B cell (primary cell): ENCODE measurements around the gene VPS33A.

ENCODE experiments used
- CTCF ChIP-seq: fragments of 200-600 bp; IDR thresholded peaks from one replicate; pipeline ENCODE4 v1.8.0; 2022; ENCODE audit warnings: antibody characterized with exemption, mild to moderate bottlenecking
- EZH2 ChIP-seq: IDR thresholded peaks from 2 replicates; pipeline ENCODE4 v1.6.1; 2012; ENCODE audit warnings: borderline replicate concordance, low read depth, mild to moderate bottlenecking, moderate library complexity, low read length; ENCODE audit not compliant: insufficient read depth, poor library complexity, severe bottlenecking

- TF ChIP-seq CTCF (no peak), EZH2 (no peak)
These were observed 70.9 kb downstream of the VPS33A start for GRCh38 chr12:122195405-122195804.
